ENCODE measurements around the gene ZNF568.

DNA sequence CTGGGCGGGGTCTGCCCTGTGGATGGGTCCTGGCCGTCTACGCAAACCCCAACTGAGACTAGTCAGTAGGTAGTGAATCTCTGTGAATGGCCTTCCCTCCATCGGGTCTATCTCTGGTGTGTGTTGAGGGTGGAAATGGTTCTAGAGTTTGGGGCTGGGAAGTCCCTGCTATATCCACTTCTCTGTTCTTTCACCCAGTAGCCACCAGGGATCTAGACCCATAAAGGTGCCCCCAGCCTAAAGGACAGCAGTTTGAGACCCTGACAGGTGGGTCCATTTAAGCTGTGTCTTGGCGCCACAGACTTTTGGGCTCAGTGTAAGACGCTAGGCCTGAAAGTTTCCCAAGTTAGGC, 57.7 kb downstream of the ZNF568 start:
- TF ChIP-seq, protein P1, sequence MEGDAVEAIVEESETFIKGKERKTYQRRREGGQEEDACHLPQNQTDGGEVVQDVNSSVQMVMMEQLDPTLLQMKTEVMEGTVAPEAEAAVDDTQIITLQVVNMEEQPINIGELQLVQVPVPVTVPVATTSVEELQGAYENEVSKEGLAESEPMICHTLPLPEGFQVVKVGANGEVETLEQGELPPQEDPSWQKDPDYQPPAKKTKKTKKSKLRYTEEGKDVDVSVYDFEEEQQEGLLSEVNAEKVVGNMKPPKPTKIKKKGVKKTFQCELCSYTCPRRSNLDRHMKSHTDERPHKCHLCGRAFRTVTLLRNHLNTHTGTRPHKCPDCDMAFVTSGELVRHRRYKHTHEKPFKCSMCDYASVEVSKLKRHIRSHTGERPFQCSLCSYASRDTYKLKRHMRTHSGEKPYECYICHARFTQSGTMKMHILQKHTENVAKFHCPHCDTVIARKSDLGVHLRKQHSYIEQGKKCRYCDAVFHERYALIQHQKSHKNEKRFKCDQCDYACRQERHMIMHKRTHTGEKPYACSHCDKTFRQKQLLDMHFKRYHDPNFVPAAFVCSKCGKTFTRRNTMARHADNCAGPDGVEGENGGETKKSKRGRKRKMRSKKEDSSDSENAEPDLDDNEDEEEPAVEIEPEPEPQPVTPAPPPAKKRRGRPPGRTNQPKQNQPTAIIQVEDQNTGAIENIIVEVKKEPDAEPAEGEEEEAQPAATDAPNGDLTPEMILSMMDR (IDR thresholded peaks at IDR 0.05; ENCODE audit: insufficient read depth, low read depth, low read length): no peak
- no peak for TF ChIP-seq EZH2 (IDR thresholded peaks at IDR 0.05; ENCODE audit: insufficient read depth, low read length)

All from astrocyte (in vitro differentiated cells and primary cell).